HG03064 (cell line): Measurements from ENCODE around the gene ACTR1B.
A peak's percentile ranks its signal among the peaks of the same experiment; 100 is the strongest.
"Not testable (repeated sequence)": the region's sequence is repeated elsewhere in the genome, so short reads cannot be mapped to it uniquely, and the experiment has no call there.

ENCODE experiments used
- ATAC-seq: cut with Tn5 transposase; IDR thresholded peaks from one replicate; pipeline ENCODE4 v1.9.1; 2021; ENCODE audit warnings: low read depth; ENCODE audit not compliant: unreplicated experiment

Gene ACTR1B

DNA sequence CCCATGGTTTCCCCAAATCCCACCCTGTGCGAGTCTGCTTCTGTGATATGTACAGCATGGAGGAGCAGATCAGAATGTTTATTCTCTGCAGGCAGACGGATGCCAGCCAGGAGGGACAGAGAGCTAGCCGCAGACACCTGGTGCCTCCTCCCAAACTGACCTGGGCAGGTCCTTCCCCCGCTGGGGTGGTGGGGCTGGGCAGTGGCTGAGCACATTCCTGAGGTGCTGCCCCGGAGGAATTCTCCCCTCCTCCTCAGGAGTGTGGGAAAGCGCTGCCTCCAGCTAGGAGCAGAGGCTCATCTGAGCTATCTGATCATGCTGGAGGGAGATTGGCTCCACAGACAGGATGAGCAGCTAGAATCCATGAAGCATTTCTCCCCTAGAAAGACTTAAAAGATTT is 27.3 kb upstream of the ACTR1B start:
- no peak for ATAC-seq

DNA sequence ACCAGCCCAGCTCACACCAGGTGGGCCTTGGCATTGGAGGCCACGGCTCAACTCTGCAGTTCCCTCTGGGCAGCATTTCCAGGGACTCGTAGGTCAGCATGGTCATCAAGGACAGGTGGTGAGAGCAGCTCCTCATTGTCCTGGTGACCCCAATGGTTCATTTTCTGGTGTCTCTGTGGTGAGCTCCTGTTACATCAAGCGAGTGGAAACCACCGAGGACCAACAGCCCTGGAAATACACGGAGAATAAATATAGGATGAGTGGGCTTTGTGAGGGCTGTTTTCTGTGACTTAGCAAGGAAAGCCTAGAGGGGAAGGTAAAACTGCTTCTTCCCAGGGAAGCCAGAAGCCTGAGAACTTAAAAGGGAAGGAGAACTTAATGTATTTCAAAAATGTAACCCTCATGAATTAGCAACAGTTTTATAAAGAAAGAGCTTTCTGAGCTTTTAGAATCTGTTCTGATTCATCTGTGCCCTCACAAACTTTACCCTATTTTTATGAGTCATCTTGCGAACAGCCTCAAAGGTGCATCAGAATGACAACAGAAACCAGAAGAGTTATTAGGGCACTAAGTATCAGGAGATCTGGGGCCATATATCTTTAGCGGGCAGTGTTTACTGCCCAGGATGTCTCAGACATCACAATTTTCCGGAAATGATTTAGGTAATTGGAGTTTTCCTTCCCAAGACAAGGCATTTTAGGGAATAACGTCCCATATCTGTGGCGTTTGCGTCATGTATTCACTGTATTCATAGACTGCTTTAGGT is 24.4 kb upstream of the ACTR1B start:
- ATAC-seq, result no peak

DNA sequence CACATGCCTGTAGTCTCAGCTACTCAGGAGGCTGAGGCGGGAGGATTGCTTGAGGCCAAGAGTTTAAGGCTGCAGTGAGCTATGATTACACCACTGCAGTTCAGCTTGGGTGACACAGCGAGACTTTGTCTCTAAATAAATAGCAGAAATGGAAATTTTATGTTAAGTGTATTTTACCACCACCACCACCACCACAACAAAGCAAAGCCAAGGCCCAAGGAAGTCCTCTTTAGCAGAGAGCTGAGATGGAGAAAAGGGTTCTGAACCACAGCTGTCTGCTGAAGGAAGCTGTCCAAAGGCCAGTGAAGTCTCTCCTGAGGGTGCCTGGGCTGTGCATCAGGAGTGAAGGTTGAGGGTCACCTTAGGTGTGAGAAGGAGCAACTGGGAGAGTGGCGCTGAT is 23.4 kb upstream of the ACTR1B start:
- not testable (repeated sequence) for ATAC-seq

- no peak for ATAC-seq
Measured at GRCh38 chr2:97678298-97678697, 14.5 kb upstream of the ACTR1B start.

GRCh38 chr2:97677480-97677879 is 13.6 kb upstream of the ACTR1B start:
- ATAC-seq, result no peak

DNA sequence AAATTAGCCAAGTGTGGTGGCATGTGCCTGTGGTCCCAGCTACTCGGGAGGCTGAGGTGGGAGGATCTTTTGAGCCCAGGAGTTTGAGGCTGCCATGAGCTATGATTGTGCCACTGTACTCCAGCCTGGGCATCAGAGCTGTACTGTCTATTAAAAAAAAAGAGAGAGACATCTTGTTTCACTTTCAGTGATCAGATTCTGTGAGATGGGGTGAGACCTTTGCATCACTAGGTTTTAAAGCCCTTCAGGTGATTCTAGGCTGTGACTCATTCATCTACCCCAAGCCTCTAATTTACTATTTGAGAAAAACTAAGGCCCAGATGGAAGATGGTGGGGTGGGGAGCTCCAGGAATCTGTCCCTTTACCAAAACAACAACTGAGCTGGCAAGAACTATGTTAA is 12.8 kb upstream of the ACTR1B start:
- no peak for ATAC-seq

DNA sequence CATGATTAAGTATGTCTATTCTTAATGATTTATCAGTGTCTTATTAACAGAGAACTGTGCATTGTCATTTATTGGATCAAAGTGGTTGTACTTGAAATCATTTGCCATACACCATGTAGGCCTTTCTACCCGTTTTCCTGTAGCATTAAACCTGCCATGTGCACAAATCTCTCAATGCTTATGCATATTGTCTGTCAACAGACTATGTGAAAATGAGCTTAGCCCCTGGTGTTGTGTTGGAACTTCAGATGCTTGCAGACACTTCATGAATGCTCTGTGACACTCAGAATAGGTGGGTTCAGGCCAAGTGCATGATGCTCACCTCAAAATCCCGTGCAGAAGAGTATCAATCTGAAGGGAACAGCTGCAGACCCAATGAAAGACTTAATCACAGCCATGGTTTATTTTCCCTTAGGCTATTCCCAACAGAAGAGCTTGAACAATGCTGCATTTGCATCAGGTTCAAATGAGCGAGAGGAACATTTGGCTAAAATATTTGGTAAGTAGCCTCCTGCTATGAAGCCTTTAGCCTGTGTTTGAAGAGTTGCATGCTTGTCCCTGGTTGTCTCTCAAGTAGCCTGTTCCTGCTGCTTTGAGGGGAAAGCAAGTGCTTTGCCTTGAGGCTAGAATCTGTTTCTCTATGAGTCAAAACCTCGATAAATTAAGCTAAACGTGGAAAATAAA is 11.7 kb upstream of the ACTR1B start:
- ATAC-seq, result no peak

- no peak for ATAC-seq
Measured at GRCh38 chr2:97673915-97674283, 10.1 kb upstream of the ACTR1B start.

GRCh38 chr2:97673182-97673914 is 9.5 kb upstream of the ACTR1B start:
- no peak for ATAC-seq

DNA sequence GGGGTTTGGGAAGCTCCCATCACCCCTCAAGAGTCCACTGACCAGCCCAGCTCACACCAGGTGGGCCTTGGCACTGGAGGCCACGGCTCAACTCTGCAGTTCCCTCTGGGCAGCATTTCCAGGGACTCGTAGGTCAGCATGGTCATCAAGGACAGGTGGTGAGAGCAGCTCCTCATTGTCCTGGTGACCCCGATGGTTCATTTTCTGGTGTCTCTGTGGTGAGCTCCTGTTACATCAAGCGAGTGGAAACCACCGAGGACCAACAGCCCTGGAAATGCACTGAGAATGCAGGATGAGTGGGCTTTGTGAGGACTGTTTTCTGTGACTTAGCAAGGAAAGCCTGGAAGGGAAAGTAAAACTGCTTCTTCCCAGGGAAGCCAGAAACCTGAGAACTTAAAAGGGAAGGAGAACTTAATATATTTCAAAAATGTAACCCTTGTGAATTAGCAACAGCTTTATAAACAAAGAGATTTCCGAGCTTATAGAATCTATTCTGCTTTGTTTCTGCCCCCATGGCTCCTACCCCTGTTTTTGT is 8.8 kb upstream of the ACTR1B start:
- not testable (repeated sequence) for ATAC-seq

GRCh38 chr2:97671526-97671925 is 7.7 kb upstream of the ACTR1B start:
- ATAC-seq, result no peak

DNA sequence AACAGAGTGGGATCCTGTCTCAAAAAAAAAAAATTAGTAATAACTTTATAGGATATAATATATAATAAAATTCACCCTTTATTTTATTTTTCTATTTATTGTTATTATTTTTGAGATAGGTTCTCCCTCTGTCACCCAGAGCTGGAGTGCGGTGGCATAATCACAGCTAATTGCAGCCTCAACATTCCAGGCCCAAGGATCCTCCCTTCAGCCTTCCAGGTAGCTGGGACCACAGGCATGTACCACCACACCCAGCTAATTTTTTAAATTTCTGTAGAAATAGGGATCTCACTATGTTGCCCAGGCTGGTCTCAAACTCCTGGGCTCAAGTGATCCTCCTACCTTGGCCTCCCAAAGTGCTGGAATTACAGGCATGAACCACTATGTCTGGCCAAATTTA is 6.6 kb upstream of the ACTR1B start:
- no peak for ATAC-seq

DNA sequence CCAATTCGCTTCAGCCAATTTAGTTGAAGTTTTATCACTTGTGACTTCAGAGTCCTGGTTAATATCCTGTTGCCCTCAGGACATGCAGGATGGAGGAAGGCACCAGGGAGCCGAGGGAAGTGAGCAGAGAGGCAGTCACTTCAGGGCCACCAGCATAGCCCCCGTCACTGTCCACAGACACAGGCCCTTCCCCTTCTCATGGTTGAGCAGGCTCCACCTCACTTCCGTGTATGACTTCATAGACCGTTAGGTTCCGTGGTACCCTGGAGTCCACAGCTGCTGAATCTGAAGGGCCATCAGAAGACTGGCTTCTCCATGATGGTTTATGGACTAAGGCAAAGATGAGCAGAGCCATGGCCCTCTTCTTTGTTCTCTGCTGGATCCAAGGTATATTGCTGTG is 5.6 kb upstream of the ACTR1B start, which contains the start of gene C2orf92:
C2orf92 (plus strand) TSS at position 266 of the 400 bp plus-strand sequence; CDS start at position 342, 76 bp downstream.
- ATAC-seq, result no peak

DNA sequence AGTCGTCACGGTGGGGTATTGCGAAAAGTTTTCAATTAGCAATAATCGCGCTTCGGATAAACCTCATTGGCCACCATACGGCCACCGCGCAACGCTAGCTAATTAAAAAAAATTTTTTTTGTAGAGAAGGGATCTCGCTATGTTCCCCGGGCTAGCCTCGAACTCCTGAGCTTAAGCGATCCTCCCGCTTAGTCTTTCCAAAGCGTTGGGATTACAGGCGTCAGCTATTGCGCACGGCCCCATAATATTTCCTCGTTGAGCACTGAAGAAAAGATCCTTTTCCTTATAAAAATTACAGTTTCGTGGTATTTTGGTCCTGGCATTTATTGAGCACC is 759 bp upstream of the ACTR1B start:
- ATAC-seq, result no peak

DNA sequence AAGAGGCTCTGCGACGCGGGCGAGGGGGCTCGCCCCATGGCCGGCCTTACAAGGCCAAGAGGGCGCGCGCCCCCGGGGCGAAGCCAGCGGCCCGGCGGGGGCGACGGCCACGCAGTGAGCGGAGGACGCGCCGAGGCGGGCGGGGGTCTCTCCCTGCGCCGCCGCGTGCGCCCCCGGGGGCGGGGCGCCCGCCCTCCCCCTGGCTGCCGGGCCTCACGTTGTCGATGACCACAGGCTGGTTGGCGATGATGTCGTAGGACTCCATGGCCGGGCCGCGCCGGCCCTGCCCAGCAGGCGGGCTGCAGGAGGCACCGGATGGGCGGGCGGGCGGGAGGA is 250 bp downstream of the ACTR1B start:
- no peak for ATAC-seq

GRCh38 chr2:97662895-97663625 is 784 bp downstream of the ACTR1B start:
- ATAC-seq, result peak; percentile 44

GRCh38 chr2:97662386-97662894 is 1.4 kb downstream of the ACTR1B start:
- no peak for ATAC-seq

- no peak for ATAC-seq
Measured at GRCh38 chr2:97661927-97662326, 1.9 kb downstream of the ACTR1B start.

- ATAC-seq, result no peak
Measured at GRCh38 chr2:97660775-97661389, 3.0 kb downstream of the ACTR1B start.
